OCI-M2 (cell line): ENCODE data around the gene ZFP90.

Experiments
- DNase-seq: peaks from one replicate; lab custom pipeline; 2025; ENCODE audit not compliant: unreplicated experiment; lab: John Stamatoyannopoulos, UW

ZFP90 gene

GRCh38 chr16:68577352-68577853 lies 38.3 kb downstream of the ZFP90 start:
- DNase-seq: no peak

DNA sequence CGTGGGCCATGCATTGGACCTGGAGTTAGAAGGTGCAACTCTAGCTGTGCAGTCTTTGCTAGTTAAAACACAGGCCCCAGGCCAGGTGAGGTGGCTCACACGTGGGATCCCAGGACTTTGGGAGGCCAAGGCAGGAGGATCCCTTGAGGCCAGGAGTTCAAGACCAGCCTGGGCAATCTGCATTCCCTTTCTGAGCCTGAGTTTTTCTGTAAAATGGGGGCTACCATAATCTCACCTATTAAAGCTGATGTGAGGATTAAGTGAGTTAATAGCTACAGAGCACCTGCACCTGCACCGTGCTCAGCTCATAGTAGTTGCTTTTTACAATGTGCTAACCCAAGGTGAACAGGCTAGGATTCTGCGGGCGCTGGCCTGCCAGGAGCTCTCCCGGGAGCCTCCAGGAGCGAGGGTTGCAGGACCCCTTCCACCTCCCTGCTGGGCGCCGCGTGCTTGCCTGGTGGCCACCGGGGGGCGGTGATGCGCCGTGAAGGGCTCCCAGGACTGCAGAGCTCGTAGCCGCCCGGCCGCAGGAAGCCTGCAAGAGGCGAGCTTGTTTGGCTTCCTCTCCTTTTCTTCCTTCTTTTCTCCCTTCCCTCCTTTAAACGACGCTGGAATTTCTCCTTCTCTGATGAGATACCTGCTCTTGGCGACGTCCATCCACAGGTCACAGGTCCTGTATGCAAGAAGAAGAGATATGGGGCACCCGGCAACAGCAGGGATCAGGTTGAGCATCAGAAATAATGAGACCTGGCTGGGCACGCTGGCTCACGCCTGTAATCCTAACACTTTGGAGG lies 51.3 kb downstream of the ZFP90 start:
- DNase-seq: no peak

DNA sequence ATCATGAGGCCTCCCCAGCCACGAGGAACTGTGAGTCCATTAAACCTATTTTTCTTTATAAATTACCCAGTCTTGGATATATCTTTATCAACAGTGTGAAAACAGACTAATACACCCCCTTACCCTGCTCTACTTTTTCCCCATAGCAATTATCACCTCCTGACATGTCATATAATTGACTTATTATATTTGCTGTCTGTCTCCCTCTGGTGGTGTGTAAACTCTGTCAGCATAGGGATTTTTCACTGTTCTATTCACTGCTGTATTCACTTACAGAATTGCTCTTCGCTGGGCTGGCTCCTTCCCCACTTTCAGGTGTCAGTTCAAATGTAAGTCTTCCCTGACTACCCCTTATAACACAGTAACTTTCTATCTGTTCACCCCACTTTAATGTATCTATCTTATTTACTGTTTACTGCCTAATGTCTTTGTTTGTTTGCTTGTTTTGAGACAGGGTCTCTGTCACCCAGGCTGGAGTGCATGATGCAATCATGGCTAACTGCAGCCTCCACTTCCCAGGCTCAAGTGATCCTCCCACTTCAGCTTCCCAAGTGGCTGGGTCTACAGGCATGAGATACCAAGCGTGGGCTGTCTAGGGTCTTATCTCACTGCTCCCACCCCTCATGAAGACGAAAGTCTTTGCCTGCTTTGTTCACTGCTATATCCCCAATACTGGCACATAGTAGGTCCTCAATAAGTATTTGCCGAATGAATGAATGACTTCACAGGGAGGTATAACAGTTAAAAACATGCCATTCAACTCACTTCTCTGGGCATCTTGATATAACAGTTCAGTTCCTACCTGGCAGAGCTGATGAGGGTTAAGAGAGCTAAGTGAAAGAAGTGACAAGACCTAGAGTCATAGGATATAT lies 53.6 kb downstream of the ZFP90 start:
- DNase-seq: no peak

DNA sequence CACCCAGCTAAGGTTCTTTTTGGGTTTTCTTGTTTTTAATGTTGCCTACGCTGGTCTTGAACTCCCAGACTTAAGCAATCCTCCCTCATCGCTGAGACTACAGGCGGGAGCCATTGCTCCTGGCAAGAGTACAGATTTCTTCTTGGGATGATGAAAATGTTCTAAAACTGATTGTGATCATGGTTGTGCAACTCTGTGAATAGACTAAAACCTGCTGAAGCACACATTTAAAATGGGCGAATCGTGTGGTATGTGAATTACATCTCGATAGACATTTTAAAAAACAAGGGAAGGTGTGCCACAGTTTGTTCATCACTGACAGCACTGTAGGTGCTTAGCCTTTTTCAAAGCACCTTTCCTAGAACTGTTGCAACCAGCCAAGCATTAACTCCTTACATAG lies 57.2 kb downstream of the ZFP90 start:
- no peak for DNase-seq

GRCh38 chr16:68599586-68599985 lies 60.5 kb downstream of the ZFP90 start:
- DNase-seq: no peak

DNA sequence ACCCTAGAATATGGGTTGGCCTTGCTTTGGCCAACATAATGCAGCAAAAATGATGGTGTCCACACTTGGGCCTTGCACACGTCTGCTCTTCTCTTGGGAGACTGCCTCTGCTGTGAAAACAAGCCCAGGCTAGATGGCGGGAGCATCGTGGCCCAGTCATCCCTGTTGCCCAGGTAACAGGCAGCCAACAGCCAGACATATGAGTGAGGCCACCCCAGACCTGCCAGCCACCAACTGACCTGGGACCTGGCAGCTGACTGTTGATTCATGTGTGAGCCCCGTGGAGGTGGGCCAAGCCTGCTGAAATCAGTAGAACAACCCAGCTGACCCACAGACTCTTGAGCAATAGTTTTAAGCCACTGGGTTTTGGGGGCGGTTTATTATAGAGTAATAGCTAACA lies 66.7 kb downstream of the ZFP90 start:
- DNase-seq: no peak

DNA sequence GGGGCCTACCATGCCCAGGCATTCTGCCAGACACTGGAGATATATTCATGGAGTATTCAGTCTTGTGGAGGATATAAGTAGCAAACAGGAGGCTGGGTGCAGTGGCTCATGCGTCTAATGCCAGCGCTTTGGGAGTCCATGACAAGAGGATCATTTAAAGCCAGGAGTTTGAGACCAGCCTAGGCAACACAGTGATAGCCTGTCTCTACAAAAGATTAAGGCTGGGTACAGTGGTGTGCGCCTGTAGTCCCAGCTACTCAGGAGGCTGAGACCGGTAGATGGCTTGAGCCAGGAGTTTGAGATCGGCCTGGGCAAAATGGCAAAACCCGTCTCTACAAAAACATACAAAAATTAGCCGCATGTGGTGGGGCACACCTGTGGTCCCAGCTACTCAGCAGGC lies 68.4 kb downstream of the ZFP90 start:
- no peak for DNase-seq

DNA sequence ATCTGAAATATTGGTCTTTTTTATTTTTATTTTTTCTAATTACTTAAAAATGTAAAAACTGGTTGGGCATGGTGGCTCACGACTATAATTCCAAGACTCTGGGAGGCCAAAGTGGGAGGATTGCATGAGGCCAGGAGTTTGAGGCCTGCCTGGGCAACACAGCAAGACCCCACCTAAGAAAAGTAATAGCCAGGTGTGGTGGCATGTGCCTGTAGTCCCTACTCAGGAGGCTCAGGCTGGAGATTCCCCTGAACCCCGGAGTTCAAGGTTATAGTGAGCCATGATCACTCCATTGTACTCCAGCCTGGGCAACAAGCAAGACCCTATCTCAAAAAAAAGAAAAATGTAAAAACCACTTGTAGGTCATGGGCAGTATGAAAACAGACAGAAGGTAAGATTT lies 69.2 kb downstream of the ZFP90 start:
- DNase-seq: no peak

DNA sequence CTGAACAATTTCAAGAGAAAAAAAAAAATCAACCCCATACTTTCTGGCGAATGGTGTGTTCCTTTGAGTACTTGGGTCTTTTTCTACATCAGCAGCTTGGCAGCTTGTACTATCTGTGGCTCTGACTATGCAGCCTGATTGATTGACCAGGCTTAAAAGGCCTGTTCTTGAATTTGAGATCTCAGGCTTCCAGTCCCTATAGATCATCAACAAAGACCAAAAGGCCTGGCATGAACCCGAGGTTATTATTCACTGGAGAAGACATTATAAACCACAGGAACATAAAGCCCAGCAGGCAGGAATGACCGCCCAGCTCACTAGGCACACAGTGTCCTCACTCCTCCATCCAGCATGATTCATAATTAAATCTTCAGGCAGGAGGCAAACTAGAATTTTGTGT lies 73.9 kb downstream of the ZFP90 start:
- DNase-seq: no peak

GRCh38 chr16:68617734-68618133 lies 78.6 kb downstream of the ZFP90 start:
- no peak for DNase-seq
